Glutamatergic neuron (in vitro differentiated cells): ENCODE results near the gene RXRB. TPM values are rescaled to one million over a fixed set of nuclear protein-coding genes. Genes with fewer than 3 reads are reported as not detected.

Source experiments
- DNase-seq: peaks from one replicate; pipeline ENCODE4 v3.0.0; 2022
- H3K27ac Mint-ChIP-seq: one replicate; pipeline ENCODE4 v1.8.0; 2020; ENCODE audit warnings: mild to moderate bottlenecking, mixed read lengths, inconsistent platforms; ENCODE audit not compliant: unreplicated experiment
- H3K27me3 Mint-ChIP-seq: one replicate; pipeline ENCODE4 v1.8.0; 2020; ENCODE audit warnings: mild to moderate bottlenecking, moderate library complexity, mixed read lengths, inconsistent platforms; ENCODE audit not compliant: unreplicated experiment
- H3K36me3 Mint-ChIP-seq: one replicate; pipeline ENCODE4 v1.8.0; 2020; ENCODE audit warnings: mild to moderate bottlenecking, mixed read lengths, inconsistent platforms; ENCODE audit not compliant: unreplicated experiment
- H3K4me1 Mint-ChIP-seq: one replicate; pipeline ENCODE4 v1.8.0; 2020; ENCODE audit warnings: mild to moderate bottlenecking, low read depth, mixed read lengths, inconsistent platforms; ENCODE audit not compliant: unreplicated experiment
- H3K4me3 Mint-ChIP-seq: one replicate; pipeline ENCODE4 v1.8.0; 2020; ENCODE audit warnings: mild to moderate bottlenecking, mixed read lengths, inconsistent platforms; ENCODE audit not compliant: unreplicated experiment
- H3K9me3 Mint-ChIP-seq: one replicate; pipeline ENCODE4 v1.8.0; 2020; ENCODE audit warnings: mild to moderate bottlenecking, moderate library complexity, mixed read lengths, inconsistent platforms; ENCODE audit not compliant: unreplicated experiment
- total RNA-seq: library from RNA; stranded (reverse); fragmentation: NEBNext Ultra II Directional; extraction: Animal tissue kit (Norgen Biotek cat#: 25700); gene quantifications from one replicate; pipeline ENCODE4 v1.2.1, GENCODE V29; 2021; ENCODE audit not compliant: unreplicated experiment
- TF ChIP-seq, protein P1 (sequence below): fragments of 200-600 bp; sonication (generic); IDR thresholded peaks from one replicate; pipeline ENCODE4 v1.5.0; 2021; ENCODE audit not compliant: partially characterized antibody, unreplicated experiment

Gene RXRB
- total RNA-seq, 1 donor from 2014 or later, result 45.3 TPM

GRCh38 chr6:33190504-33191107, 9.9 kb downstream of the RXRB start:
- Mint-ChIP-seq H3K27me3 (peaks cover 6% of the 10 kb centered on the region), H3K27ac (no peak overlapping the region), H3K9me3 (peaks cover 2% of the 10 kb centered on the region), H3K4me1 (peaks cover 4% of the 10 kb centered on the region), H3K36me3 (peaks cover 5% of the 10 kb centered on the region), H3K4me3 (no peak overlapping the region)
- TF ChIP-seq, protein P1, sequence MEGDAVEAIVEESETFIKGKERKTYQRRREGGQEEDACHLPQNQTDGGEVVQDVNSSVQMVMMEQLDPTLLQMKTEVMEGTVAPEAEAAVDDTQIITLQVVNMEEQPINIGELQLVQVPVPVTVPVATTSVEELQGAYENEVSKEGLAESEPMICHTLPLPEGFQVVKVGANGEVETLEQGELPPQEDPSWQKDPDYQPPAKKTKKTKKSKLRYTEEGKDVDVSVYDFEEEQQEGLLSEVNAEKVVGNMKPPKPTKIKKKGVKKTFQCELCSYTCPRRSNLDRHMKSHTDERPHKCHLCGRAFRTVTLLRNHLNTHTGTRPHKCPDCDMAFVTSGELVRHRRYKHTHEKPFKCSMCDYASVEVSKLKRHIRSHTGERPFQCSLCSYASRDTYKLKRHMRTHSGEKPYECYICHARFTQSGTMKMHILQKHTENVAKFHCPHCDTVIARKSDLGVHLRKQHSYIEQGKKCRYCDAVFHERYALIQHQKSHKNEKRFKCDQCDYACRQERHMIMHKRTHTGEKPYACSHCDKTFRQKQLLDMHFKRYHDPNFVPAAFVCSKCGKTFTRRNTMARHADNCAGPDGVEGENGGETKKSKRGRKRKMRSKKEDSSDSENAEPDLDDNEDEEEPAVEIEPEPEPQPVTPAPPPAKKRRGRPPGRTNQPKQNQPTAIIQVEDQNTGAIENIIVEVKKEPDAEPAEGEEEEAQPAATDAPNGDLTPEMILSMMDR, result no peak
- no peak for DNase-seq

DNA sequence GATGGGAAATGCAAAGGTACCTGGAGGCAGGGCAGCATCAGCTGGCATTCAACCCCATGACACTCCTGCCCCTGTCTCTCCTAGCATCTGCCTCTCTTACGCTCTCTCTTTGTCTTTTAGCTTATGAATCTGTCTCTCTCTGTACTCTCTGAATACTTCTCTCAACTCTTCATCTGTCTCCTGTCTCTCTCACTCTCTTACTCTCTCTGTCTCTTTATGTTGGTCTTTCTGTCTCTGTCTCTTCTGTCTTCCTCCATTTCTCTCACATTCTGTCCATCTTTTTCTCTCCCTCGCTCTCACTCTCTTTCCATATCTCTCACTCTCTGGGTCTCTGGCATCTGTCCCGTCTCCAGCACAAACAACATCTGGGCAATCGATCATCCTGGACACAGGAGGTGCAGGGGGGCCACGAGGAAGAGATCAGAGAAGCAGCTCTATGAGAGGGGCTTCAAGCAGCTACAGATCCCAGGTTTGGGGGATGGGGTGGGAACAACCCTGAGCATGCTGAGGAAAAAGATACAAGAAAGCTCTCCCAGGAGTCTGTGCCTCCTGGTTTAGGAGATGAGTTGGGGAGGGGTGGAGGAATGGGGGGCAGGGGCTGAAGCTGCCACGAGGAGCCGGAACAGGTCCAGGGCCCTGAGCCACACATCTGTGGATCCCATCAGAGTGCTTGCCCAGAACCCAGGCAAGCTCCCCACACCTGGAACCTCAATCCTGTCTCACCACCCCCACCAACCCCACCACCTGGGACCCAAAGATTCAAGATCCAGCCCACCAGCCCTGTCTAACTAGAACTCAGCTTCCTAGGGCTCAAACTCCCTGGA, 10.6 kb downstream of the RXRB start:
- TF ChIP-seq, protein P1, result no peak
- peaks cover 7% of the 10 kb centered on the region for H3K27me3 Mint-ChIP-seq
- peak overlapping the region; percentile 17 for H3K4me3 Mint-ChIP-seq

GRCh38 chr6:33189164-33189563, 11.3 kb downstream of the RXRB start:
- H3K27me3 Mint-ChIP-seq, result peaks cover 11% of the 10 kb centered on the region
- no peak overlapping the region for H3K4me3 Mint-ChIP-seq
- peaks cover 2% of the 10 kb centered on the region for H3K9me3 Mint-ChIP-seq
- H3K27ac Mint-ChIP-seq, result no peak overlapping the region
- DNase-seq, result no peak
- H3K36me3 Mint-ChIP-seq, result peaks cover 5% of the 10 kb centered on the region
- peaks cover 4% of the 10 kb centered on the region for H3K4me1 Mint-ChIP-seq
- TF ChIP-seq, protein P1, result no peak

More for the DNA sequence above, 10.6 kb downstream of the RXRB start:
- Mint-ChIP-seq H3K9me3 (peaks cover 2% of the 10 kb centered on the region), H3K36me3 (peaks cover 5% of the 10 kb centered on the region), H3K27ac (no peak overlapping the region), H3K4me1 (peaks cover 4% of the 10 kb centered on the region)
- DNase-seq, result no peak

DNA sequence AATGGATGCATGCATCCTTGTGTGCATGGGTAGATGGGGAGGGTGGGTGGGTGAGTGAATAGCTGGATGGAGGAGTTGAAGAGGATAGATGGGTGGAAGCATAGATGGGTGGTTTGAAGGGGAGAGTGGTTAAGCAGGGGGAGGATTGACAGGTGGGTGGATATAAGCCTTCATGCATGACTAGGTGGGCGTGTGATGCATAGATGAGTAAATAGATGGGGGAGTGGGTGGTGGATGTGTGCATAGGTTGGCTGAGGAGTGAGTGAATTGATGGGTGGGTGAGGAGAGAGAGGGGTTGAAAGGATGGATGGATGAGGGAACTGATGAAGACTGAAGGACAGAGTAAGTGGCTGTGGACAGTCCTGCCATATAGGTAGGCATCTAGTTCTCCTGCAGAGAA, 12.7 kb downstream of the RXRB start:
- TF ChIP-seq, protein P1, result no peak
- Mint-ChIP-seq H3K4me1 (peaks cover 4% of the 10 kb centered on the region), H3K36me3 (peaks cover 5% of the 10 kb centered on the region), H3K9me3 (peaks cover under 1% of the 10 kb centered on the region), H3K27me3 (peaks cover 11% of the 10 kb centered on the region), H3K27ac (no peak overlapping the region), H3K4me3 (no peak overlapping the region)
- DNase-seq, result no peak
